ENCODE results near the gene CDPF1.
"Not testable (repeated sequence)": the region's sequence is repeated elsewhere in the genome, so short reads cannot be mapped to it uniquely, and the experiment has no call there.

The CDPF1 gene

GRCh38 chr22:46281866-46282678 is 32.0 kb upstream of the CDPF1 start:
- no peak for DNase-seq

GRCh38 chr22:46280999-46281623 is 31.0 kb upstream of the CDPF1 start:
- DNase-seq = no peak

- no peak for DNase-seq
These were observed 30.1 kb upstream of the CDPF1 start for GRCh38 chr22:46280063-46280817.

GRCh38 chr22:46278656-46279645 is 28.9 kb upstream of the CDPF1 start:
- no peak for DNase-seq

- DNase-seq = no peak
These were observed 26.5 kb upstream of the CDPF1 start for GRCh38 chr22:46276563-46276962.

GRCh38 chr22:46275455-46276122 is 25.5 kb upstream of the CDPF1 start:
- DNase-seq = no peak

GRCh38 chr22:46274381-46274780 is 24.3 kb upstream of the CDPF1 start:
- no peak for DNase-seq

- DNase-seq = no peak
These were observed 23.5 kb upstream of the CDPF1 start for GRCh38 chr22:46273432-46274148.

- DNase-seq = no peak
These were observed 22.8 kb upstream of the CDPF1 start for GRCh38 chr22:46272762-46273431.

GRCh38 chr22:46272196-46272595 is 22.1 kb upstream of the CDPF1 start:
- no peak for DNase-seq

- DNase-seq = no peak
These were observed 19.5 kb upstream of the CDPF1 start for GRCh38 chr22:46269564-46269963.

GRCh38 chr22:46267431-46268279 is 17.6 kb upstream of the CDPF1 start, which contains the start of gene TTC38:
Gene TTC38 (plus strand): TSS chr22:46268008. CDS start chr22:46268040, 32 bp downstream.
- peak; percentile 36 for DNase-seq

- not testable (repeated sequence) for DNase-seq
These were observed 15.5 kb upstream of the CDPF1 start for GRCh38 chr22:46265627-46266026.

GRCh38 chr22:46264520-46264919 is 14.4 kb upstream of the CDPF1 start:
- not testable (repeated sequence) for DNase-seq

GRCh38 chr22:46263216-46263590 is 13.1 kb upstream of the CDPF1 start, which contains the start of gene PKDREJ:
Gene PKDREJ (minus strand): TSS chr22:46263343. CDS start chr22:46263322, 21 bp downstream.
- DNase-seq = no peak

- DNase-seq = no peak
These were observed 12.5 kb upstream of the CDPF1 start for GRCh38 chr22:46262449-46263215.

GRCh38 chr22:46260038-46260437 is 9.9 kb upstream of the CDPF1 start:
- no peak for DNase-seq

GRCh38 chr22:46259374-46259773 is 9.3 kb upstream of the CDPF1 start:
- DNase-seq = no peak

Data from activated CD4-positive, alpha-beta T cell treated with anti-CD3 and anti-CD28 coated beads for 1 hour (primary cell).